ENCODE data around the gene YJU2. TPM values are rescaled to one million over a fixed set of nuclear protein-coding genes. Genes with fewer than 3 reads are reported as not detected.

Gene YJU2
- total RNA-seq, 4 donors from 2014 or later: 19.4 to 33.9 (median 24.0) TPM

GRCh38 chr19:4291184-4291732 is 44.4 kb downstream of the YJU2 start:
- Histone ChIP-seq H3K27me3 (peaks cover 0 to 41% of the 10 kb centered on the region in 2 donors), H3K4me1 (no peaks in the 10 kb centered on the region), H3K9me3 (no peaks in the 10 kb centered on the region), H3K27ac (no peak overlapping the region), H3K4me3 (no peak overlapping the region), H3K36me3 (no peaks in the 10 kb centered on the region)
- 63 to 64% methylated on average over 8 of the region's 8 CpGs for WGBS, 2 donors
- TF ChIP-seq POLR2A (IDR thresholded peaks at IDR 0.05): no peak
- TF ChIP-seq, protein P1, sequence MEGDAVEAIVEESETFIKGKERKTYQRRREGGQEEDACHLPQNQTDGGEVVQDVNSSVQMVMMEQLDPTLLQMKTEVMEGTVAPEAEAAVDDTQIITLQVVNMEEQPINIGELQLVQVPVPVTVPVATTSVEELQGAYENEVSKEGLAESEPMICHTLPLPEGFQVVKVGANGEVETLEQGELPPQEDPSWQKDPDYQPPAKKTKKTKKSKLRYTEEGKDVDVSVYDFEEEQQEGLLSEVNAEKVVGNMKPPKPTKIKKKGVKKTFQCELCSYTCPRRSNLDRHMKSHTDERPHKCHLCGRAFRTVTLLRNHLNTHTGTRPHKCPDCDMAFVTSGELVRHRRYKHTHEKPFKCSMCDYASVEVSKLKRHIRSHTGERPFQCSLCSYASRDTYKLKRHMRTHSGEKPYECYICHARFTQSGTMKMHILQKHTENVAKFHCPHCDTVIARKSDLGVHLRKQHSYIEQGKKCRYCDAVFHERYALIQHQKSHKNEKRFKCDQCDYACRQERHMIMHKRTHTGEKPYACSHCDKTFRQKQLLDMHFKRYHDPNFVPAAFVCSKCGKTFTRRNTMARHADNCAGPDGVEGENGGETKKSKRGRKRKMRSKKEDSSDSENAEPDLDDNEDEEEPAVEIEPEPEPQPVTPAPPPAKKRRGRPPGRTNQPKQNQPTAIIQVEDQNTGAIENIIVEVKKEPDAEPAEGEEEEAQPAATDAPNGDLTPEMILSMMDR (IDR thresholded peaks at IDR 0.05): no peak
- no peak for TF ChIP-seq EP300 (IDR thresholded peaks at IDR 0.05)
- no peak for DNase-seq (ENCODE audit: low spot score in 2 of 2)

DNA sequence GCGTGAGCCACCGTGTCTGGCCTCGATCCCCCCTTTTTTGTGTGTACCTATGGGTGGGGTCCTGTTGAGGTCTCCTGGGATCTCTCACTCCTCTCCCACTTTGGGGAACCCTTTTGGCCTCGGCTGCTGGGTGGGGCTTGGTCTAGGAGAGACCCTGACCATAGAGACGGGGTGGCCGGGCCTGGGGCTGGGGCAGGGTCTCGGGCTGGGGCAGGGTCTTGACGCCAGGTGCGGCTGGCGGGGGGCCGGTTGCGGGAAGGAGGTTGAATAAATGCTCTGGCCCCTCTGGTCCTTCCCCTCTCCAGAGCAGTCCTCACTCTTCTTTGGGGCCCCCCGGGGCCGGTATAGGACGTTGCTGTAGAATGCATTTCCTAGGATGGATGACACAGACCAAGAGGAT is 45.6 kb downstream of the YJU2 start:
- Histone ChIP-seq H3K27ac (no peak overlapping the region), H3K36me3 (no peaks in the 10 kb centered on the region), H3K9me3 (no peaks in the 10 kb centered on the region), H3K27me3 (peaks cover 0 to 46% of the 10 kb centered on the region in 2 donors), H3K4me1 (no peaks in the 10 kb centered on the region), H3K4me3 (no peak overlapping the region)
- WGBS, 2 donors: 80 to 84% methylated on average over 15 of the region's 15 CpGs
- TF ChIP-seq, protein P1 (IDR thresholded peaks at IDR 0.05): no peak
- no peak for TF ChIP-seq POLR2A (IDR thresholded peaks at IDR 0.05)
- no peak for TF ChIP-seq EP300 (IDR thresholded peaks at IDR 0.05)
- no peak for DNase-seq (ENCODE audit: low spot score in 2 of 2)

- Histone ChIP-seq H3K4me3 (no peak overlapping the region), H3K27ac (no peak overlapping the region), H3K9me3 (no peaks in the 10 kb centered on the region), H3K27me3 (peaks cover 0 to 57% of the 10 kb centered on the region in 2 donors), H3K36me3 (no peaks in the 10 kb centered on the region), H3K4me1 (no peaks in the 10 kb centered on the region)
- TF ChIP-seq, protein P1 (IDR thresholded peaks at IDR 0.05): no peak
- TF ChIP-seq EP300 (IDR thresholded peaks at IDR 0.05): no peak
- 28 to 36% methylated on average over 10 of the region's 10 CpGs for WGBS, 2 donors
- DNase-seq (ENCODE audit: low spot score in 2 of 2): no peak
Measured at GRCh38 chr19:4294389-4294788, 47.5 kb downstream of the YJU2 start.

- Histone ChIP-seq H3K4me3 (no peak overlapping the region), H3K27ac (no peak overlapping the region), H3K27me3 (peaks cover 0 to 48% of the 10 kb centered on the region in 2 donors), H3K36me3 (no peaks in the 10 kb centered on the region), H3K9me3 (no peaks in the 10 kb centered on the region), H3K4me1 (no peaks in the 10 kb centered on the region)
- 49 to 57% methylated on average over 12 to 14 of the region's 14 CpGs for WGBS, 2 donors
- TF ChIP-seq POLR2A (IDR thresholded peaks at IDR 0.05) (no peak), EP300 (IDR thresholded peaks at IDR 0.05) (no peak)
- TF ChIP-seq, protein P1 (IDR thresholded peaks at IDR 0.05): no peak
- no peak for DNase-seq (ENCODE audit: low spot score in 2 of 2)
Measured at GRCh38 chr19:4295972-4296771, 49.3 kb downstream of the YJU2 start.

Measured in tibial nerve (tissue), 4 donors.